Measurements from ENCODE around the gene PFN3.

The PFN3 gene

DNA sequence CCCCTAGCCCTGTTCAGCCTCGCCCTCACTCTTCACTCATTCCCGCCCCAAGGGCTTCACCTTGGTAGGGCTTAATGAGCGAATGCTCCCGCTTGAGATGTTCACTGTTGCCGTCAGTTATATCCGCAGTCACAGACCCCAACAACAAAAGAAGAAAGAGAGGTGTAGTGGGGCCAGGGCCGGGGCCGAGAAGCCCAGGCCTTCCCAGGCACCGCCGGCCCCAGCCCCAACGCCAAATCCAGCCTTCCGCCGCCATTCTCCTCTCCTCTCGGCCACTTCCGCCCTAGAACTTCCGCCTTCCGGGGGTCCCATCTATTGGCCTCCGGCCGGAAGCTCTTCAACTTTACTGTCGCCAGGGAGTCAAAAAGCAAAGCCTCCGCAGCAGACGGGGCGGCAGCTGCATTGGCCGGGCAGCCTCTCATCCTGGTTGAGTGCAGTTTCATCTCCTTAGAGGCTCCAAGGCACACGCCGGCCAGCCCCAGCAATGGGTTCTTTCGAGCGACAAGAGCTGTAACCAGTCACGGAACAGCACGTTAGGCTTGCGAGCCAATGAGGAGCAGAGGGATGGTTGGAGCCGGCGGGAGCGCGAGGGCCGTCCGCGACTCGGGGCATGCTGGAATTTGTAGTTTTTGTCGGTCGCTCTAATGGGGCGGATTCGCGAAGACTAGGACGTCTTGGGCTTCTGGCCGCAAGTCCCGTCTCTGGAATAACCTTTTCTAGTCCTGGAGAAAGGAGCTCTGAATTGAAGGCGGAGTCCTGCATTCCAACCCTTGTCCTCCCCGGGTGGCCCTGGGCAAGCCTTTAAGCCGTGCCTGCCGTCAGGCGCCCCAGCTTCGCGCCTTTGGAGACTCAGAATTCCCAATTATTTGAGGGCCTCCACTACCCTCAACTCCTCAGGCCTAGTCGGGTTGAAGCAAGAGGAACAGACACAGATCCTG lies 48.8 kb downstream of the PFN3 start, which contains the start of gene LMAN2:
TSS of gene LMAN2 (minus strand) at position 277 of the 938 bp plus-strand sequence. CDS start at position 256, 21 bp downstream.
- Histone ChIP-seq H3K56ac (ENCODE audit: low read length) (peak within 1 kb of the TSS; percentile 99), H3K36me3 (ENCODE audit: control insufficient read depth, insufficient read depth, low read length) (no peaks in the 10 kb centered on the region), H3K4ac (ENCODE audit: low read depth, low read length) (peak within 1 kb of the TSS; percentile 56), H2AK5ac (ENCODE audit: low read length) (peak within 1 kb of the TSS; percentile 97), H3K79me1 (ENCODE audit: low read length) (peaks cover 24% of the 10 kb centered on the region), H3K9ac (ENCODE audit: low read length) (peak within 1 kb of the TSS; percentile 96), H3K27ac (ENCODE audit: low read depth, low read length) (peak within 1 kb of the TSS; percentile 91), H3K4me3 (ENCODE audit: low read length) (peak within 1 kb of the TSS; percentile 99), H3K23ac (ENCODE audit: low read length) (peak within 1 kb of the TSS; percentile 74), H2BK120ac (ENCODE audit: low read depth, low read length) (no peak within 1 kb of the TSS), H3K18ac (ENCODE audit: low read length) (peak within 1 kb of the TSS; percentile 43), H3K79me2 (ENCODE audit: control insufficient read depth, insufficient read depth, low read length) (peaks cover 33% of the 10 kb centered on the region), H4K8ac (ENCODE audit: low read depth, low read length) (no peak within 1 kb of the TSS), H4K5ac (ENCODE audit: low read length) (peak within 1 kb of the TSS; percentile 75), H3K4me2 (ENCODE audit: low read length) (peak within 1 kb of the TSS; percentile 98), H2BK5ac (ENCODE audit: low read length) (peak within 1 kb of the TSS; percentile 27), H2BK15ac (replicated peaks; ENCODE audit: low read depth) (no peak within 1 kb of the TSS), H3K4me1 (ENCODE audit: control insufficient read depth, low read depth, low read length) (peaks cover 4% of the 10 kb centered on the region), H3K27me3 (ENCODE audit: insufficient read depth, low read length, poor library complexity) (no peaks in the 10 kb centered on the region)
- WGBS (ENCODE audit: extremely low coverage, insufficient coverage, low lambda C conversion rate), result no CpG with 5 or more reads among the region's 55 CpGs
- peak; percentile 98 for DNase-seq

DNA sequence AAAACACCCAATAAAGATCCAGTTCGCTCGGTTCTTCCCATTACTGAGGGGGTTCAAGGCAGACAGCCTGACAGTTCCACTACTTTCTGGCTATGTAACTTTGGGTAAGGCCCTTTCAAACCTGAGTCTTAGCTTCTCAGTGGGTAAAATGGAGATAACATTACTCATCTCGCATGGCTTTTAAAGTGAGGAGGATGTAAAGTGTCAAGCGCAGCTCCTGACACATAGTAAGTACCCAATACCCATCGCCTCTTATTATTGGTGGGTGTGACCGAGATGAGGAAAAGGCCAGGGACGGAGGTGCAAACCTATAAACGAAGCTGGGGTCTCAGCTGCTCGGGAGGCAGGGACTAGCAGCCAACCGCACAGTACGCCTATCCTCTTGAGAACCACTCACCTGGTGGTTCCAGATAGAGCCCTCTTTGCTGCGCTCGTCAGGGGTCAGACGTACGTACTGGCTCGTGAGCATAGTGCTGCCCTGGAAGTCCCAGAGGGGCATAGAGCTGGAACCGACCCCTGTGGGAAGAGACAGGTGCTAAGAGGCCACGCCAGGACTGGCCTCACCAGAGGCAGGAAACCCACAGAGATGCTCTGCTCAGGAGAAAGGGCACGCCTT lies 49.6 kb downstream of the PFN3 start:
- no CpG with 5 or more reads among the region's 19 CpGs for WGBS (ENCODE audit: extremely low coverage, insufficient coverage, low lambda C conversion rate)
- Histone ChIP-seq H3K27me3 (ENCODE audit: insufficient read depth, low read length, poor library complexity) (no peaks in the 10 kb centered on the region), H3K79me2 (ENCODE audit: control insufficient read depth, insufficient read depth, low read length) (peaks cover 36% of the 10 kb centered on the region), H2BK15ac (replicated peaks; ENCODE audit: low read depth) (no peak overlapping the region), H2BK120ac (ENCODE audit: low read depth, low read length) (no peak overlapping the region), H4K8ac (ENCODE audit: low read depth, low read length) (no peak overlapping the region), H3K4ac (ENCODE audit: low read depth, low read length) (peak overlapping the region; percentile 28), H3K56ac (ENCODE audit: low read length) (peak overlapping the region; percentile 99), H3K4me1 (ENCODE audit: control insufficient read depth, low read depth, low read length) (peaks cover 4% of the 10 kb centered on the region), H3K36me3 (ENCODE audit: control insufficient read depth, insufficient read depth, low read length) (no peaks in the 10 kb centered on the region), H2AK5ac (ENCODE audit: low read length) (peak overlapping the region; percentile 97), H2BK5ac (ENCODE audit: low read length) (peak overlapping the region; percentile 27), H3K18ac (ENCODE audit: low read length) (no peak overlapping the region), H3K27ac (ENCODE audit: low read depth, low read length) (no peak overlapping the region), H4K5ac (ENCODE audit: low read length) (peak overlapping the region; percentile 72), H3K9ac (ENCODE audit: low read length) (peak overlapping the region; percentile 96), H3K79me1 (ENCODE audit: low read length) (peaks cover 26% of the 10 kb centered on the region), H3K23ac (ENCODE audit: low read length) (peak overlapping the region; percentile 74), H3K4me2 (ENCODE audit: low read length) (peak overlapping the region; percentile 98), H3K4me3 (ENCODE audit: low read length) (peak overlapping the region; percentile 99)
- DNase-seq, result peak; percentile 34

All from mesendoderm (in vitro differentiated cells).